Uterus (tissue), 2 donors: ENCODE results near the gene ROS1.

Source experiments
- POLR2A ChIP-seq, 2 donors: fragments of 450-650 bp; IDR thresholded peaks; one replicate each; pipeline ENCODE4 v1.6.1; 2016; ENCODE audit warnings: antibody characterized with exemption in 2 of 2, mild to moderate bottlenecking in 1 of 2, moderate library complexity in 1 of 2
- TF ChIP-seq, protein P1 (sequence below), 4 experiments: fragments of 200-600 bp in 2 of 4; fragments of 450-650 bp in 2 of 4; sonication (generic) in 2 of 4; IDR thresholded peaks; one replicate each; pipeline ENCODE4 v1.5.1; 2016 to 2019; ENCODE audit warnings: antibody characterized with exemption in 4 of 4, mild to moderate bottlenecking in 2 of 4, moderate library complexity in 1 of 4

DNA sequence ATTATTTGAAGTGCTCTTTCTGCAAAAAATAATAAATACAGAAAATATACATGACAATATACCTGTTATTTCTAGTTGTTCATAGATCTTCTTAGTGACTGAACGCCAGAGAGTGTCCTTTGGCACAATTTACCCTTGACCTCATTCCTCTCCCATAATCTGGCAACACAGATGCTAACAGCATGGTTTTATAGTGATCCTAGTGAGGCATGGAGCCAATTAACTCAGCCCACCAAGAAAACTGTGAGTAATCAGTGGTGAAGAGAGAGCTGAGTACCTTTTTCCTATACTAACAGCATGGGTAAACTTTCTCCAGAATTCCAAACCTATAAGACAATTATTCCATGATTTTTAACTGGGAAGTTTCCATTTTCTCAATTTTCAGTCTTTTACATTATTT is 99.3 kb downstream of the ROS1 start:
- TF ChIP-seq, protein P1, sequence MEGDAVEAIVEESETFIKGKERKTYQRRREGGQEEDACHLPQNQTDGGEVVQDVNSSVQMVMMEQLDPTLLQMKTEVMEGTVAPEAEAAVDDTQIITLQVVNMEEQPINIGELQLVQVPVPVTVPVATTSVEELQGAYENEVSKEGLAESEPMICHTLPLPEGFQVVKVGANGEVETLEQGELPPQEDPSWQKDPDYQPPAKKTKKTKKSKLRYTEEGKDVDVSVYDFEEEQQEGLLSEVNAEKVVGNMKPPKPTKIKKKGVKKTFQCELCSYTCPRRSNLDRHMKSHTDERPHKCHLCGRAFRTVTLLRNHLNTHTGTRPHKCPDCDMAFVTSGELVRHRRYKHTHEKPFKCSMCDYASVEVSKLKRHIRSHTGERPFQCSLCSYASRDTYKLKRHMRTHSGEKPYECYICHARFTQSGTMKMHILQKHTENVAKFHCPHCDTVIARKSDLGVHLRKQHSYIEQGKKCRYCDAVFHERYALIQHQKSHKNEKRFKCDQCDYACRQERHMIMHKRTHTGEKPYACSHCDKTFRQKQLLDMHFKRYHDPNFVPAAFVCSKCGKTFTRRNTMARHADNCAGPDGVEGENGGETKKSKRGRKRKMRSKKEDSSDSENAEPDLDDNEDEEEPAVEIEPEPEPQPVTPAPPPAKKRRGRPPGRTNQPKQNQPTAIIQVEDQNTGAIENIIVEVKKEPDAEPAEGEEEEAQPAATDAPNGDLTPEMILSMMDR (IDR thresholded peaks at IDR 0.05) = no peak
- no peak for TF ChIP-seq POLR2A (IDR thresholded peaks at IDR 0.05)
